Suppressor macrophage treated with lipopolysaccharide for 4 hours (primary cell): ENCODE measurements around the gene ACTL9.
"Not testable (repeated sequence)": the region's sequence is repeated elsewhere in the genome, so short reads cannot be mapped to it uniquely, and the experiment has no call there.

Experiments used
- DNase-seq: peaks from one replicate; pipeline ENCODE4 v3.0.0-alpha.2; 2020

Gene ACTL9

GRCh38 chr19:8698433-8699063 is at the start of gene ACTL9:
TSS of gene ACTL9 (minus strand) at chr19:8698795. CDS start at chr19:8698701, 94 bp downstream.
- no peak for DNase-seq

- not testable (repeated sequence) for DNase-seq
Observed at GRCh38 chr19:8739291-8740065, 40.9 kb upstream of the ACTL9 start.

- DNase-seq = no peak
Observed at GRCh38 chr19:8738377-8738776, 39.8 kb upstream of the ACTL9 start.

GRCh38 chr19:8731428-8732169 is 33.0 kb upstream of the ACTL9 start:
- no peak for DNase-seq

- DNase-seq = no peak
Observed at GRCh38 chr19:8724276-8724675, 25.7 kb upstream of the ACTL9 start.

GRCh38 chr19:8722032-8722431 is 23.4 kb upstream of the ACTL9 start:
- no peak for DNase-seq

- no peak for DNase-seq
Observed at GRCh38 chr19:8721334-8721733, 22.7 kb upstream of the ACTL9 start, which contains the start of gene OR2Z1. TSS of gene OR2Z1 (plus strand) at chr19:8721634. CDS start at chr19:8731029, 9,395 bp downstream.

- not testable (repeated sequence) for DNase-seq
Observed at GRCh38 chr19:8710337-8710736, 11.7 kb upstream of the ACTL9 start.

- no peak for DNase-seq
Observed at GRCh38 chr19:8705742-8706141, 7.1 kb upstream of the ACTL9 start.

GRCh38 chr19:8705304-8705703 is 6.7 kb upstream of the ACTL9 start:
- DNase-seq = not testable (repeated sequence)

GRCh38 chr19:8703223-8703622 is 4.6 kb upstream of the ACTL9 start:
- no peak for DNase-seq

- peak; percentile 55 for DNase-seq
Observed at GRCh38 chr19:8702350-8702749, 3.8 kb upstream of the ACTL9 start.

- peak; percentile 21 for DNase-seq
Observed at GRCh38 chr19:8700956-8701355, 2.4 kb upstream of the ACTL9 start.

GRCh38 chr19:8699908-8700307 is 1.3 kb upstream of the ACTL9 start:
- DNase-seq = no peak

GRCh38 chr19:8697671-8698432 is 743 bp downstream of the ACTL9 start:
- no peak for DNase-seq

GRCh38 chr19:8696993-8697392 is 1.6 kb downstream of the ACTL9 start:
- no peak for DNase-seq

- DNase-seq = no peak
Observed at GRCh38 chr19:8695911-8696310, 2.7 kb downstream of the ACTL9 start.

GRCh38 chr19:8695501-8695900 is 3.1 kb downstream of the ACTL9 start:
- no peak for DNase-seq

GRCh38 chr19:8690753-8691539 is 7.6 kb downstream of the ACTL9 start:
- no peak for DNase-seq

GRCh38 chr19:8688930-8689329 is 9.7 kb downstream of the ACTL9 start:
- no peak for DNase-seq

- peak; percentile 48 for DNase-seq
Observed at GRCh38 chr19:8686549-8686948, 12.0 kb downstream of the ACTL9 start.
